ENCODE measurements around the gene ARHGAP36. TPM values are rescaled to one million over a fixed set of nuclear protein-coding genes. Genes with fewer than 3 reads are reported as not detected.

Gene ARHGAP36
- total and polyA plus RNA-seq, 2 experiments from 2014 or later = not detected

DNA sequence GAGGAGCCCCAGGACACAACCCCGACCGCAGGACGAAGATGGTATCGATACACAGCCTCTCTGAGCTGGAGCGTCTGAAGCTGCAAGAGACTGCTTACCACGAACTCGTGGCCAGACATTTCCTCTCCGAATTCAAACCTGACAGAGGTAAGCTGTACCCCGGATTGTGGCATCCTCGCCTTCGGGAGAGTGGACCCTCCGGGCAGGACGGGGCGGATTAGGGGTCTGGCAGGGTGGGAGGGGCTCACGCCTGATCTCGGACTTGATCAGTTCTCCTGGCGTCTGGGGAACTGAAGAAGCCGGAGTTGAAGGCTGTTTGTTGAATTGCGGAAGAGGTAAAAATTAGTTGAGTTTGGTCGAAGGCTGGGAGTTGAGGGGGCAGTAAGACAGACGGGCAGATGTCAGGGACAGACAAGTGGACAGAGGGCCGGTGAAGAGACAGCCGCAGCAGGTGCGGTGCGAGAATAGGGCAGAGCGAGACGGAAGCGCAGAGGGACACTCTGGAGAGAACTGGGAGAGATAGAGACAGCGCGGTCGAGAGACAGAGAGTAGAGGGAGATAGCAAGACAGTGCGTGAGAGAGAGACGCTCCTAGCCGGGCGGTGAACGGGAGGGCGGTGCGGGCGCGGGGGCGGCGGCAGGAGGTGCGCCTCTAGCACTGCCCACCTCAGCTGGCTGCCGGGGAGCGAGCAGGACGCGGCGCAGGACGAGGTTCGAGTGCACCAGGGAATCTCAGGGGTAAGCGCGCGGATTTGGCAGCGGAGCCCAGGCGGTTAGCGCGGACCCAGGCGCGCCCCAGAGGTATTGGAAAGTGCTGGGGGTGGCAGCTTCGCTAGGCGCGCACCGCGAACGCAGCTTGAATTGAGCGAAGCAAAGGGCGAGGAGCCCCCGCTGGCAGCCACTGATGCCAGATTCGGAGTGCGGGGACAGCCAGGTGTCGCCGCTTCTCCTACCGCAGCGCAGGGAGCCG is 23.9 kb downstream of the ARHGAP36 start:
- no peaks in the 10 kb centered on the region for H3K4me1 ChIP-seq (ENCODE audit: insufficient read depth)
- no peak for DNase-seq (ENCODE audit: low spot score)
- no peaks in the 10 kb centered on the region for H3K9me3 ChIP-seq (ENCODE audit: low read depth)
- no peaks in the 10 kb centered on the region for H3K36me3 ChIP-seq (replicated peaks; ENCODE audit: insufficient read depth, low read depth)
- no peaks in the 10 kb centered on the region for H3K79me2 ChIP-seq
- no peak overlapping the region for H2AFZ ChIP-seq
- no peaks in the 10 kb centered on the region for H4K20me1 ChIP-seq (ENCODE audit: insufficient read depth, poor library complexity, severe bottlenecking)
- no peak for TF ChIP-seq EZH2 (IDR thresholded peaks at IDR 0.05; ENCODE audit: borderline replicate concordance)
- no peak overlapping the region for H3K4me3 ChIP-seq
- H3K27me3 ChIP-seq = peaks cover 70% of the 10 kb centered on the region
- H3K9me2 ChIP-seq (replicated peaks; ENCODE audit: insufficient read depth) = no peaks in the 10 kb centered on the region
- no peak overlapping the region for H3K27ac ChIP-seq
- WGBS (ENCODE audit: low lambda C conversion rate, missing lambda C conversion rate) = 50% methylated on average over 59 of the region's 75 CpGs
- H3K4me2 ChIP-seq = peak overlapping the region; percentile 54

GRCh38 chrX:131083510-131084142 is 25.5 kb downstream of the ARHGAP36 start:
- Histone ChIP-seq H3K4me3 (no peak overlapping the region), H3K36me3 (replicated peaks; ENCODE audit: insufficient read depth, low read depth) (no peaks in the 10 kb centered on the region), H2AFZ (no peak overlapping the region), H3K27ac (no peak overlapping the region), H3K27me3 (peaks cover 65% of the 10 kb centered on the region), H3K4me2 (no peak overlapping the region), H3K4me1 (ENCODE audit: insufficient read depth) (no peaks in the 10 kb centered on the region), H3K9me2 (replicated peaks; ENCODE audit: insufficient read depth) (no peaks in the 10 kb centered on the region), H3K79me2 (no peaks in the 10 kb centered on the region), H4K20me1 (ENCODE audit: insufficient read depth, poor library complexity, severe bottlenecking) (no peaks in the 10 kb centered on the region), H3K9me3 (ENCODE audit: low read depth) (no peaks in the 10 kb centered on the region)
- no peak for DNase-seq (ENCODE audit: low spot score)
- TF ChIP-seq, protein P1, sequence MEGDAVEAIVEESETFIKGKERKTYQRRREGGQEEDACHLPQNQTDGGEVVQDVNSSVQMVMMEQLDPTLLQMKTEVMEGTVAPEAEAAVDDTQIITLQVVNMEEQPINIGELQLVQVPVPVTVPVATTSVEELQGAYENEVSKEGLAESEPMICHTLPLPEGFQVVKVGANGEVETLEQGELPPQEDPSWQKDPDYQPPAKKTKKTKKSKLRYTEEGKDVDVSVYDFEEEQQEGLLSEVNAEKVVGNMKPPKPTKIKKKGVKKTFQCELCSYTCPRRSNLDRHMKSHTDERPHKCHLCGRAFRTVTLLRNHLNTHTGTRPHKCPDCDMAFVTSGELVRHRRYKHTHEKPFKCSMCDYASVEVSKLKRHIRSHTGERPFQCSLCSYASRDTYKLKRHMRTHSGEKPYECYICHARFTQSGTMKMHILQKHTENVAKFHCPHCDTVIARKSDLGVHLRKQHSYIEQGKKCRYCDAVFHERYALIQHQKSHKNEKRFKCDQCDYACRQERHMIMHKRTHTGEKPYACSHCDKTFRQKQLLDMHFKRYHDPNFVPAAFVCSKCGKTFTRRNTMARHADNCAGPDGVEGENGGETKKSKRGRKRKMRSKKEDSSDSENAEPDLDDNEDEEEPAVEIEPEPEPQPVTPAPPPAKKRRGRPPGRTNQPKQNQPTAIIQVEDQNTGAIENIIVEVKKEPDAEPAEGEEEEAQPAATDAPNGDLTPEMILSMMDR (IDR thresholded peaks at IDR 0.05; ENCODE audit: poor library complexity) = no peak
- TF ChIP-seq EZH2 (IDR thresholded peaks at IDR 0.05; ENCODE audit: borderline replicate concordance) = peak; percentile 52
- WGBS (ENCODE audit: low lambda C conversion rate, missing lambda C conversion rate) = 47% methylated on average over 34 of the region's 34 CpGs

- no peak overlapping the region for H3K4me3 ChIP-seq
- H3K79me2 ChIP-seq = no peaks in the 10 kb centered on the region
- no peaks in the 10 kb centered on the region for H3K4me1 ChIP-seq (ENCODE audit: insufficient read depth)
- H3K9me2 ChIP-seq (replicated peaks; ENCODE audit: insufficient read depth) = no peaks in the 10 kb centered on the region
- no peak overlapping the region for H3K4me2 ChIP-seq
- DNase-seq (ENCODE audit: low spot score) = no peak
- no peaks in the 10 kb centered on the region for H3K36me3 ChIP-seq (replicated peaks; ENCODE audit: insufficient read depth, low read depth)
- H4K20me1 ChIP-seq (ENCODE audit: insufficient read depth, poor library complexity, severe bottlenecking) = no peaks in the 10 kb centered on the region
- H3K27ac ChIP-seq = no peak overlapping the region
- H3K9me3 ChIP-seq (ENCODE audit: low read depth) = no peaks in the 10 kb centered on the region
- peaks cover 61% of the 10 kb centered on the region for H3K27me3 ChIP-seq
- no peak overlapping the region for H2AFZ ChIP-seq
- TF ChIP-seq, protein P1 (IDR thresholded peaks at IDR 0.05; ENCODE audit: poor library complexity) = no peak
- TF ChIP-seq EZH2phosphoT487 (IDR thresholded peaks at IDR 0.05; ENCODE audit: low read depth, severe bottlenecking, unreplicated experiment) = no peak
- TF ChIP-seq EZH2 (IDR thresholded peaks at IDR 0.05; ENCODE audit: borderline replicate concordance) = no peak
- WGBS (ENCODE audit: low lambda C conversion rate, missing lambda C conversion rate) = 37% methylated on average over 6 of the region's 7 CpGs
Observed at GRCh38 chrX:131084145-131084544, 26.0 kb downstream of the ARHGAP36 start.

GRCh38 chrX:131136776-131137175 is 78.6 kb downstream of the ARHGAP36 start:
- H3K36me3 ChIP-seq (replicated peaks; ENCODE audit: insufficient read depth, low read depth) = no peaks in the 10 kb centered on the region
- 95% methylated on average over 27 of the region's 27 CpGs for WGBS (ENCODE audit: low lambda C conversion rate, missing lambda C conversion rate)
- no peaks in the 10 kb centered on the region for H3K9me2 ChIP-seq (replicated peaks; ENCODE audit: insufficient read depth)
- no peaks in the 10 kb centered on the region for H4K20me1 ChIP-seq (ENCODE audit: insufficient read depth, poor library complexity, severe bottlenecking)
- H3K4me2 ChIP-seq = no peak overlapping the region
- H3K79me2 ChIP-seq = no peaks in the 10 kb centered on the region
- DNase-seq (ENCODE audit: low spot score) = no peak
- TF ChIP-seq EZH2phosphoT487 (IDR thresholded peaks at IDR 0.05; ENCODE audit: low read depth, severe bottlenecking, unreplicated experiment) (no peak), EZH2 (IDR thresholded peaks at IDR 0.05; ENCODE audit: borderline replicate concordance) (no peak)
- TF ChIP-seq, protein P1 (IDR thresholded peaks at IDR 0.05; ENCODE audit: poor library complexity) = no peak
- H2AFZ ChIP-seq = no peak overlapping the region
- H3K9me3 ChIP-seq (ENCODE audit: low read depth) = no peaks in the 10 kb centered on the region
- H3K4me1 ChIP-seq (ENCODE audit: insufficient read depth) = no peaks in the 10 kb centered on the region
- H3K27me3 ChIP-seq = no peaks in the 10 kb centered on the region
- H3K27ac ChIP-seq = no peak overlapping the region
- no peak overlapping the region for H3K4me3 ChIP-seq
